ENCODE results near the gene FAT4.

GRCh38 chr4:125357675-125358074 is 42.9 kb downstream of the FAT4 start:
- TF ChIP-seq CTCF (conservative IDR thresholded peaks at IDR 0.05) (no peak), EZH2 (IDR thresholded peaks at IDR 0.05; ENCODE audit: low read depth) (no peak)

All from PC-9 (cell line).